Spleen (tissue), 11 donors: Measurements from ENCODE around the gene MKNK1. TPM values are rescaled to one million over a fixed set of nuclear protein-coding genes. Genes with fewer than 3 reads are reported as not detected.

Experiments used
- DNase-seq: peaks from one replicate; pipeline ENCODE4 v3.0.0-alpha.2; 2020
- H3K27ac ChIP-seq, 8 donors: fragments of 200-600 bp; sonication (generic) in 7 of 8; 1 replicate in 4 of 8; 2 replicates in 4 of 8; pipeline versions ENCODE4 v1.5.0 to v1.8.0; 2016 to 2021; ENCODE audit warnings: inconsistent platforms in 4 of 8, mild to moderate bottlenecking in 4 of 8, moderate library complexity in 1 of 8
- H3K27me3 ChIP-seq, 7 donors: fragments of 200-600 bp; sonication (generic) in 6 of 7; replicated peaks in 1 of 7; 1 replicate in 4 of 7; 2 replicates in 3 of 7; pipeline versions ENCODE4 v1.5.0 to v1.8.0; 2016 to 2021; ENCODE audit warnings: inconsistent platforms in 3 of 7, mild to moderate bottlenecking in 1 of 7
- H3K36me3 ChIP-seq, 6 donors: fragments of 200-600 bp; sonication (generic) in 5 of 6; 1 replicate in 4 of 6; 2 replicates in 2 of 6; pipeline versions ENCODE4 v1.5.0 to v1.8.0; 2016 to 2021; ENCODE audit warnings: inconsistent platforms in 2 of 6
- H3K4me1 ChIP-seq, 6 donors: fragments of 200-600 bp; sonication (generic) in 5 of 6; 1 replicate in 3 of 6; 2 replicates in 3 of 6; pipeline versions ENCODE4 v1.5.0 to v1.8.0; 2016 to 2021; ENCODE audit warnings: inconsistent platforms in 3 of 6
- H3K4me3 ChIP-seq, 8 donors: fragments of 200-600 bp; sonication (generic) in 7 of 8; 1 replicate in 4 of 8; 2 replicates in 4 of 8; pipeline versions ENCODE4 v1.5.0 to v1.8.0; 2016 to 2021; ENCODE audit warnings: inconsistent platforms in 4 of 8, mild to moderate bottlenecking in 4 of 8, moderate library complexity in 2 of 8
- H3K9me3 ChIP-seq, 8 donors: fragments of 200-600 bp; sonication (generic) in 7 of 8; 1 replicate in 4 of 8; 2 replicates in 4 of 8; pipeline versions ENCODE4 v1.5.0 to v1.8.0; 2016 to 2021; ENCODE audit warnings: inconsistent platforms in 4 of 8
- POLR2A ChIP-seq, 3 donors: fragments of 450-650 bp; IDR thresholded peaks; one replicate each; pipeline ENCODE4 v1.5.1; 2017; ENCODE audit warnings: antibody characterized with exemption in 3 of 3, mild to moderate bottlenecking in 1 of 3
- POLR2AphosphoS5 ChIP-seq, 3 donors: sonication (generic); formaldehyde crosslinking; IDR thresholded peaks; one replicate each; pipeline ENCODE4 v1.5.1; 2017; ENCODE audit warnings: antibody characterized with exemption in 3 of 3
- WGBS, 5 donors: extraction: QIAGEN DNeasy Blood & Tissue Kit in 3 of 5; methylation state at CpG; one replicate each; pipeline versions ENCODE4 v1.1.5 to v1.1.7; 2013 to 2018; 5-methylcytosine and 5-hydroxymethylcytosine counted together
- intact Hi-C: fragments of 100-400 bp; cut with DNase I; formaldehyde crosslinking; loops from one replicate; pipeline ENCODE4 v1.15.0; 2023; ENCODE audit warnings: low total_unique reads
- polyA plus RNA-seq, 3 donors: library from polyadenylated mRNA; stranded (reverse); fragments of 200-250 nt; gene quantifications; one replicate each; pipeline ENCODE4 v1.2.1, GENCODE V29; 2013
- total RNA-seq, 7 donors: library from RNA; depleted of rRNA in 3 of 7; stranded (reverse); fragments of >200 nt in 3 of 7; fragmentation: NEBNext Ultra II Directional in 4 of 7; extraction: Animal tissue kit (Norgen Biotek cat#: 25700) in 4 of 7; gene quantifications; one replicate each; pipeline versions ENCODE4 v1.1.0 to v1.2.1, GENCODE V29; 2016 to 2021
- TF ChIP-seq, protein P1 (sequence below), 11 experiments: fragments of 200-600 bp in 7 of 11; fragments of 450-650 bp in 4 of 11; sonication (generic) in 4 of 11; IDR thresholded peaks in 8 of 11; conservative IDR thresholded peaks in 3 of 11; 1 replicate in 7 of 11; 2 replicates in 4 of 11; pipeline versions ENCODE4 v1.4.0 to v1.8.0; 2016 to 2021; ENCODE audit warnings: antibody characterized with exemption in 11 of 11, inconsistent platforms in 4 of 11, mild to moderate bottlenecking in 1 of 11
- donor health status: healthy with polysubstance abuse.
- donor health status: DM: no; HTN: no; CAD: no; lungs with moderate emphysema.
- donor health status: DM: no; HTN: no; CAD: no.
- donor health status: Bipolar disorder and iron deficiency.
- donor health status: healthy.
- donor health status: DM: no; HTN: no; CAD: no.
- donor health status: DM: yes; HTN: yes; CAD: no.

MKNK1 gene
- total and polyA plus RNA-seq, 10 donors = 19.2 to 169 (median 91.1) TPM

GRCh38 chr1:46599059-46599970, 4.8 kb downstream of the MKNK1 start:
- WGBS, 5 donors = 78 to 89% (median 83%) methylated on average over 9 of the region's 9 CpGs
- no peak for DNase-seq
- intact Hi-C loops = no loop called here
- peaks cover 0 to 18% (median 0%) of the 10 kb centered on the region in 6 donors for H3K36me3 ChIP-seq
- no peak overlapping the region for H3K4me3 ChIP-seq
- TF ChIP-seq POLR2A (IDR thresholded peaks at IDR 0.05) (no peak), POLR2AphosphoS5 (IDR thresholded peaks at IDR 0.05) (no peak)
- TF ChIP-seq, protein P1, sequence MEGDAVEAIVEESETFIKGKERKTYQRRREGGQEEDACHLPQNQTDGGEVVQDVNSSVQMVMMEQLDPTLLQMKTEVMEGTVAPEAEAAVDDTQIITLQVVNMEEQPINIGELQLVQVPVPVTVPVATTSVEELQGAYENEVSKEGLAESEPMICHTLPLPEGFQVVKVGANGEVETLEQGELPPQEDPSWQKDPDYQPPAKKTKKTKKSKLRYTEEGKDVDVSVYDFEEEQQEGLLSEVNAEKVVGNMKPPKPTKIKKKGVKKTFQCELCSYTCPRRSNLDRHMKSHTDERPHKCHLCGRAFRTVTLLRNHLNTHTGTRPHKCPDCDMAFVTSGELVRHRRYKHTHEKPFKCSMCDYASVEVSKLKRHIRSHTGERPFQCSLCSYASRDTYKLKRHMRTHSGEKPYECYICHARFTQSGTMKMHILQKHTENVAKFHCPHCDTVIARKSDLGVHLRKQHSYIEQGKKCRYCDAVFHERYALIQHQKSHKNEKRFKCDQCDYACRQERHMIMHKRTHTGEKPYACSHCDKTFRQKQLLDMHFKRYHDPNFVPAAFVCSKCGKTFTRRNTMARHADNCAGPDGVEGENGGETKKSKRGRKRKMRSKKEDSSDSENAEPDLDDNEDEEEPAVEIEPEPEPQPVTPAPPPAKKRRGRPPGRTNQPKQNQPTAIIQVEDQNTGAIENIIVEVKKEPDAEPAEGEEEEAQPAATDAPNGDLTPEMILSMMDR (IDR thresholded peaks at IDR 0.05 in 8 of 11, conservative IDR thresholded peaks at IDR 0.05 in 3 of 11) = no peak
- H3K9me3 ChIP-seq = no peaks in the 10 kb centered on the region
- H3K4me1 ChIP-seq = peaks cover 9 to 93% (median 62%) of the 10 kb centered on the region in 6 donors
- no peaks in the 10 kb centered on the region for H3K27me3 ChIP-seq
- peak overlapping the region in 3 of 8 donors; percentile 17 to 48 (median 21) for H3K27ac ChIP-seq

DNA sequence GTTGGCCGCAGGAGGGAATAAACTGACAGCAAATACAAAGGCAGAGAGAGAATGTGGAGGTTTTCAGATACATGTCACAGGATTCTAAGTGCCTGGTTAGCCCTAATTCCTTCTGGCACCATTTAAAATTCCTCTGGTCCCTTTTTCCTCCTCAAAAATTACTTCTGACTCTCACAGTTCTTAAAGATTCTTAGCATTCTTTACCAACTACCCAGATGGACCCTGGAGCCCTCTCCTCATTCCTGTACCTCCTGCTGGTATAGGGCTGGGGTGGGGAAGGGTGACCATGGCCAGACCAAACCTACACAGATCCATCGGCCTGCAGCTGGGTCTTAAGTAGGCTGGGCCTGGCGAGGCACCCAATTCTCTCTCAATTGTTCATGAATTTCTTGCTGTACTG, 7.2 kb downstream of the MKNK1 start:
- 89 to 96% (median 95%) methylated on average over 3 of the region's 3 CpGs for WGBS, 5 donors
- intact Hi-C loops = no loop called here
- peaks cover 0 to 91% (median 50%) of the 10 kb centered on the region in 6 donors for H3K4me1 ChIP-seq
- H3K36me3 ChIP-seq = peaks cover 0 to 41% (median 22%) of the 10 kb centered on the region in 6 donors
- no peaks in the 10 kb centered on the region for H3K27me3 ChIP-seq
- peak overlapping the region in 3 of 8 donors; percentile 92 to 95 (median 93) for H3K27ac ChIP-seq
- no peaks in the 10 kb centered on the region for H3K9me3 ChIP-seq
- no peak for DNase-seq
- TF ChIP-seq, protein P1 (IDR thresholded peaks at IDR 0.05 in 8 of 11, conservative IDR thresholded peaks at IDR 0.05 in 3 of 11) = no peak
- TF ChIP-seq POLR2A (IDR thresholded peaks at IDR 0.05) = no peak
- no peak for TF ChIP-seq POLR2AphosphoS5 (IDR thresholded peaks at IDR 0.05)
- H3K4me3 ChIP-seq = no peak overlapping the region

DNA sequence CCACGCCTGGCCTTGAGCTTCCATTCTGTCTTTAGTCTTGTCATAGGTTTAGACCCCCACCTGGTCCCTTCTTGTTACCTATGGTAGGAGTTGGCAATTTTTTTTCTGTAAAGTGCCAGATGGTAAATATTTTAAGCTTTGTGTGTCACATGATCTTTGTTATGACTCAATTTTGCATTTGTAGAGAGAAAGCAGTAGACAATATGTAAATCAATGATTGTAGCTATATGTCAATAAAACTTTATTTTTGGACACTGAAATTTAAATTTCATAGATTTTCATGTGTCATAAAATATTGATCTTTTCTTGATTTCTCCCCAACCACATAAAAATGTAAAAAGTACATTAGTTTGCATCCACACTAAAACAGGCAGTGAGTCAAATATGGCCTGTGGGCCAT, 8.0 kb downstream of the MKNK1 start:
- 97 to 100% (median 100%) methylated on average over 1 of the region's 1 CpG for WGBS, 5 donors
- H3K4me3 ChIP-seq = no peak overlapping the region
- H3K9me3 ChIP-seq = no peaks in the 10 kb centered on the region
- no peaks in the 10 kb centered on the region for H3K27me3 ChIP-seq
- intact Hi-C loops = no loop called here
- peak overlapping the region in 6 of 8 donors; percentile 69 to 95 (median 88) for H3K27ac ChIP-seq
- TF ChIP-seq POLR2A (IDR thresholded peaks at IDR 0.05) (no peak), POLR2AphosphoS5 (IDR thresholded peaks at IDR 0.05) (no peak)
- peaks cover 0 to 49% (median 30%) of the 10 kb centered on the region in 6 donors for H3K36me3 ChIP-seq
- peaks cover 0 to 83% (median 45%) of the 10 kb centered on the region in 6 donors for H3K4me1 ChIP-seq
- no peak for DNase-seq

DNA sequence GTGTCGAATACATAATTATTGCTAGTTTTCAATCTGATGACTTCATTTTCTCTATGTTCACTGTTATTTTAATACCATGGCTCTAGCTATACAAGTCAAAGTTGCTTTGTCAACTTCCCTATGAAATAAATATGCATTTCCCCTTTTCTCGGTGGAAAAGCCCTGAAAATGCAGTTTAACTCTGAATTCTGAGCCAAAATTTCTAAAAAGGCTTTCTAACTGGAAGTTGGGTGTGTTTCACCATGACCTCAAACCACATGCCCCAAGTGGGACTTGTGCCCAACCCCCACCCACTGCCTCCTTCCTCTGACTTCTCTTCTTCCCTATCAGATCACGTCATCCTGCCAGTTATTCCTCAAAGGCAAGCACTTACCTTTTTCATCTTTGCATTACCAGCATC, 8.9 kb downstream of the MKNK1 start:
- WGBS, 5 donors = 13 to 31% (median 20%) methylated on average over 3 of the region's 3 CpGs

More for the DNA sequence above, 8.9 kb downstream of the MKNK1 start:
- H3K27me3 ChIP-seq = no peaks in the 10 kb centered on the region
- H3K9me3 ChIP-seq = no peaks in the 10 kb centered on the region
- intact Hi-C loops = no loop called here
- H3K36me3 ChIP-seq = peaks cover 4 to 58% (median 39%) of the 10 kb centered on the region in 6 donors
- peak overlapping the region in 1 of 8 donors; percentile 26 for H3K4me3 ChIP-seq
- peaks cover 0 to 75% (median 38%) of the 10 kb centered on the region in 6 donors for H3K4me1 ChIP-seq
- peak overlapping the region; percentile 69 to 95 (median 82) for H3K27ac ChIP-seq
- TF ChIP-seq POLR2A (IDR thresholded peaks at IDR 0.05) = no peak
- peak in 1 of 3 donors; percentile 69 for TF ChIP-seq POLR2AphosphoS5 (IDR thresholded peaks at IDR 0.05)
- TF ChIP-seq, protein P1 (IDR thresholded peaks at IDR 0.05 in 8 of 11, conservative IDR thresholded peaks at IDR 0.05 in 3 of 11) = no peak
- DNase-seq = peak; percentile 86
